Posterior cingulate gyrus (tissue), 11 donors: Measurements from ENCODE around the gene KCNC1.

Experiments used
- DNase-seq, 10 donors: peaks; one replicate each; pipeline versions ENCODE4 v3.0.0 to v3.0.0-alpha.2; 2020 to 2021; ENCODE audit warnings: mixed read lengths in 3 of 10
- intact Hi-C: fragments of 100-400 bp; cut with DNase I; formaldehyde crosslinking; loops from one replicate; pipeline ENCODE4 v1.15.1; 2023

KCNC1 gene

GRCh38 chr11:17780668-17781067 lies 46.1 kb downstream of the KCNC1 start:
- intact Hi-C loops = no loop called here
- DNase-seq = peak in 2 of 10 donors; percentile 47 to 61

DNA sequence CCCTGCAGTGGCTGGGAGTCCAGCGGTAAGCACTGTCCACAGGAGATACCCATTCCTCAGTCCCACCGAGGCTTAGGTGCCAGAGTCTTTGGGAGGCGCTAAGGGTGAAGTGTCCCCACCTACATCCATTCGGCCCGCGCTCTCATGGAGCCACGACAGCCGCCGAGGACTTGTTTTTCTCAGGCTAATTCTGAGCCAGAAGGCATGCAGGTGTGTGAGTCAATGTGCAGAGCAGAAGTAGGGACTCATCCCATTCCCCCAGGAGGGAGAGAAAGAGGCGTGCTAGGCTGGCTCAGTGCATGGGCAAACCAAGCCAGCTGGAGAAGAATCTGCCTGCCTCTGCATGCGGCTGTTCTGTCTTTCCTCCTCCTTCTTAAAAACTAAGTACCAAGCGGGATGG lies 46.6 kb downstream of the KCNC1 start:
- peak in 8 of 10 donors; percentile 48 to 95 (median 68) for DNase-seq
- intact Hi-C loops = no loop called here

DNA sequence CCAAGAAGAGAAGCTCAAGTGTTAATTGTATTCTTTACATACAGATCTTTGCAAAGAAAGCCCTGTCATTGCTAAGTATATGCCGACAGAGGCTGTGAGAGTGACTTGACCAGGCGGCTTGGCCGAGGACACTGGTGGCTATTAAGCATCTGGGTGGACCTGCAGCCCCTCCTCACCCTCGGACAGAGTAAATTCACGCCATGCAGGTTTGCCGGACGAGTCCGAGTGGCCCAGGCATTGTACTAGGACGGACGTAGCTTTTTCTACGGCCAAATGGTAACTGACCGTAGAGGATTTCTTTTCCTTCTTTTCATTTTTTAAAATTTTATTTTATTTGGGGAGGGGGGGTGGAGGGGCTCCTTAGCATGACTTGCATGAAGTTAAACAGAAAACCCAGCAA lies 47.0 kb downstream of the KCNC1 start:
- DNase-seq = no peak
- intact Hi-C loops = no loop called here

DNA sequence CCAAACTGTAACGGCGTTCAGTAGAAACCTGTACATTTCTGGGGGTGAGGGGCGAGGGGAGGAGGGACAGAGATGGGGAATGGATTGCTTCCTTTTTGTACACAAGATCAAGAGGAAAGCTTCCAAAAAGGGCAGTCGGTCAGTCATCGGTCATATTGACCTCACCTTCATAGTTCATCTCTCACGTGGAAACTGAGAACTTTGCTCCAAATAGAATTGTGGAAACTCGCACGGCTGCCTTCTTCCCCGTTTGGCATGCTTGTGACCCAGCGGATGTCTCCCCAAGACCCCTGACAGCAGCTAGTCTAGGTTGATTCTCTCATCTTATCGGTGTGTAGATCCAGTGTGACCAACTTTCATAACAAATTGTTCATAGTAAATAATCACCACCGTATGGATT lies 47.6 kb downstream of the KCNC1 start:
- DNase-seq = peak in 1 of 10 donors; percentile 25
- intact Hi-C loops = no loop called here

DNA sequence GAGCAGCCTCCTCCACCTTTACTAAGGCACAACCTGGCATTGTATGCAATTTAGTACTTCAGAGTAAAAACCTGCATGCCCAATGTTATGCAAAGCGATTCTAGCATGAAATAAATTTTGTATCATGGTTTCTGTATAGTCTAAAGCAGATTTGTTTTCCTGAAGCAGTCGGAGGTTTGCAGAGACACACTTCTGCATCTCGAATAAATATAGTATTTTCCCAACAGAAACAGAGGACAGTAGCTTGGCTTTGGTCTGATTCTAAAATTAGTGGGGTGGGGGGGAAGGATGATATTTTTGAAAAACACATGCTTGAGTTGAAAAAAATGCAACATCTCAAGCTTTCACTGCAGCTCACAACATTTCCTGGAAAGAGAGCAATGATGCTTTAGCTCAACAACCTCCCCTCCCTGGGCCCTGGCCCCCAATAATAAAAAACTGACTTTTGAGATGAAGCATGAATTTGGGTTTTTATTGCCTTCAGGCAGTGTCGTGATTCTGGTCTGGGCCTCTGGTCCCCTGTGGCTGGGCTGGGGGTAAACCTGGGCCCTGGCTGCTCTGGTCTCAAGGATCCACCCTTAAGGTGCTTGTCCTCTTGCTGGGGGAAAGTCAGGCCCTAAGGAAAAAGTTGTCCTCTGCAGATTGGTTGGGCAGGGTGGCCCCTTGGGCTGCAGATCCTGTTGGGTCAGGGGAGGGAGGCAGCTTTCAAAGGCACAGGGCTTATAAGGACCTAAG lies 48.2 kb downstream of the KCNC1 start:
- intact Hi-C loops = no loop called here
- DNase-seq = peak in 2 of 10 donors; percentile 32 to 59

DNA sequence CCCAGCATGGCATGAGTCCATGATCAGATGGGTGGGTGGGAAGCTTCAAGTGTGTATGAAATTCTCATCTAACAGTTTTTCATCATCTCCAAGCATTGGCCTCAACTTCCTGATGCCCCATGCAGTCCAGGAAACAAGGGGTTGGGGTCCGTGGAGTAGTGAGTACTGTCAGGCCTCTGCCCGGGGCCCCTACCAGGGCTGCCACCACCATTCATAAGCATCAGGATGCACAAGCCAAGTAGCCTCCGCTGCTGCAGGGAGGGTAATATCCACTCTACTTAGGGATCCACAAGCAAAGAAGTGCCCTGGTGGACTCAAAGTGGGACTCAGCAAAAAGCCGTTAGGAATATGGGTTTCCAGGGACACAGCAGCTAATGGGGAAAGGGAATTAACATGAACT lies 49.3 kb downstream of the KCNC1 start:
- DNase-seq = peak in 1 of 10 donors; percentile 51
- intact Hi-C loops = no loop called here

- peak in 1 of 10 donors; percentile 79 for DNase-seq
- intact Hi-C loops = no loop called here
Measured at GRCh38 chr11:17786824-17787525, 52.4 kb downstream of the KCNC1 start.

DNA sequence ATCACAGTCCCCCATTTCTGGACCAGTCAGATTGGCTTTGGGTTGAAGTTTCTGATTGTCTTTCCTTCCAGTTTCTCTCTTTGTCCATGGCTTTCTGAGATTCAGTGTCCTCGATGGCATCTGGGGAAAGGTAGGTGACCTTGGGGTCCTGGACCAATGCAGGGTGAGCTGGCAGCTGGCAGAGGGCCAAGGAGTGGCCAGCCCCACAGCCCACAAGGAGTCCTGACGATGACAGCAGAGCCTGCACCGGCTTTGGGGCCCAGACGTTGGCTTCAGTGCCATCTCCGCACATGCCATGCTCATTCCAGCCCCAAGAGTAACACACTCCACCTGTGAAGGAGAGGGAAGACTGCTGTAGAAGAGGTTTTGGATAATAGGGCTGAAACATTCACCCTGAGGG lies 53.5 kb downstream of the KCNC1 start:
- DNase-seq = peak in 1 of 10 donors; percentile 59

DNA sequence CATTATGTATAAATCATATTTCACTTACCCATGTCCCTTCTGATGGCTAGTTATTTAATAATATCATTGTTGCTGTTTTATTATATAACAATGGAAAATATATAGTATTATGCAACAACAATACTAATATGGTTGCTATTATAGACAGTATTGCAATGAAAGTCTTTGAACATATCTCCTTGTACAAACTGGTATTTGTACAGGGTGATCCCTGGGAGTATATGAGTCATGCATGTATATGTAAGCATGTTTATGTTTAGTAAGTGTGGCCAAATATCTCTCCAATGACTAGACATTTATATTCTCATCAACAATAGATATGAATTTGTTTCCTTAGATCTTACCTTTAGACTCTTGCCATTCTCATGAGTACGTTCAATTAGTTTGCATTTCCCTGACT lies 55.9 kb downstream of the KCNC1 start:
- intact Hi-C loops = no loop called here

More for the DNA sequence above, 53.5 kb downstream of the KCNC1 start:
- intact Hi-C loops = no loop called here

DNA sequence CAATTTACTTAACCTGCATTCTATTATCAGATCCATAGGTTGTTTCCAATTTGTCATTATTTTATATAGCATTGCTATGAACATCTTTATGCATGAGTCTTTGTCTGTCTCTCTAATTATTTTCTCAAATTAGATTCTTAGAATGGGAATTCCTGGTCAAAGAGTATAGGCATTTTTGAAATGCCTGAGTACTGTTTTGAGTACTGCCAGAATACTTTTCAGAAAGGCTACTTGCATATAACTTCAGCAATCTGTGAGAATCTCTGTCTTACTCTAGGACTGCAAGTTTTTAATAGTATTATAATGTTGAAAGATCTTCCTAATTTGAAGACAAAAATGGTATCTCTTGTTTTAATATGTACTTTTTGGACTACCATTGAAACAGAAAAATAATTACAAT lies 56.6 kb downstream of the KCNC1 start:
- DNase-seq = no peak
- intact Hi-C loops = no loop called here

More for the DNA sequence above, 55.9 kb downstream of the KCNC1 start:
- DNase-seq = no peak

GRCh38 chr11:17792161-17792560 lies 57.6 kb downstream of the KCNC1 start:
- peak in 1 of 10 donors; percentile 66 for DNase-seq
- intact Hi-C loops = no loop called here

DNA sequence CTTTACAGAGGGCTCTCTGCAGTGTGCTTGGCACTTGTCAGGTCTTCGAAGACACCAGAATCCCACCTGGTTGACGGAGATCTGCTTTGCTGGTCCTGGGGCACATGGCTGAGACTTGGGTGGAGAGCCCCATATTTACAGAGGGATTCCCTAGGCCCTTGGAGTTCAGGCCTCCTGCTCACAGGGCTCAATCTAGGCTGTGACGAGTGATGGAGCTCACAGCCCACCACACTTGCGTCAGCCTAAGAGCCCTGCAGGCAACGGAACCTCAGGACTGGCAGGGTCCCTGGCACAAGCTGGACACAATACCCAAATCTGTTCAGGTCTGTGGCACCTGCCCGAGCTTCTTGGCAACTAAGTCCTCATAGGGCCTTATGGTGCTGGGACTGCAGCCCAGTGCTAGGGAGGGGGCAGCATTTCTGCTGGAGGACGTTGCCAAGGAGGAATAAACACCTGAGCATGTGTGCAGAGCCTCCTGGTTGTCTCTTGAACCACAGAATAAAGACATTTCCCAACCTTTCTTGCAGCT lies 59.1 kb downstream of the KCNC1 start:
- intact Hi-C loops = no loop called here
- peak in 1 of 10 donors; percentile 59 for DNase-seq

GRCh38 chr11:17794981-17795380 lies 60.4 kb downstream of the KCNC1 start:
- intact Hi-C loops = no loop called here
- DNase-seq = peak in 1 of 10 donors; percentile 43

GRCh38 chr11:17796154-17796553 lies 61.6 kb downstream of the KCNC1 start:
- intact Hi-C loops = no loop called here
- DNase-seq = peak in 1 of 10 donors; percentile 11

DNA sequence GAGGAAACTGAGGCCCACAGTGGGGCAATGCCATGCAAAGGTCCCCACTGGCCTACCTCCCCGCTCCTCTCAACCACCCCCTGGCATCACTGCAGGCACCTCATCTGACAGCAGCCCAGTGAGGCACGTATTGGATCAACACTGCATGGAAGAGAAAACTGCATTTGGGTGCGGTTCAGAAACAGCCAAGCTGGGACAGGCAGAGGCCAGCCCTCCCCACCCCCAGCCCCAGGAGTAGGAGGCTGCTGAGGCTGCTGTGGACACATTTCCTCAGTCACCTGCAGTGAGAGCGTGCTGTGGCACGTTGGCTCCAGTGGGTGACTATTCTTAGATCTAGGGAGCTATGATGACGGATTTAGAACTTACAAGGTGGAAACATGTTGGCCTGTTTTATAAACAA lies 63.7 kb downstream of the KCNC1 start:
- peak in 6 of 10 donors; percentile 52 to 93 (median 84) for DNase-seq
- intact Hi-C loops = no loop called here

GRCh38 chr11:17798716-17799115 lies 64.1 kb downstream of the KCNC1 start:
- intact Hi-C loops = no loop called here
- peak in 2 of 10 donors; percentile 28 to 77 for DNase-seq

DNA sequence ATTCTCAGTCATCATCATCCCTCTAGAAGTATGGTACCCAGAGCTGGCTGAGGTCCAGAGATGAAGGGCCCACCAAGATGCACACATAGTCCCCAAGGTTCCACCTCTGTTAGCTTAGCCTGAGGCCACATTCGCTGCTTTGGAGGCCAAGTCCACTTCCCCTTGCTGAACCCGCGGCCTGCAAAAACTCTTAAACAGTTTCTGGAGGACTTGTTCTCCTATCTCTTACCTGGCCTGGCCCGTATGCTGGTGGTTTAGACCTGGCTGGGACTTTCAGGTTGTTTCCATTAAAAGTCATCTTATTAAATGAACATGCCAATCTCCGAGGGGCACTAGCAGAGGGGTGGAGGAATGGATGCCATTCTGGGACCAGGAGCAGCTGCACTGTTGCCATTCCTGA lies 64.6 kb downstream of the KCNC1 start:
- peak in 1 of 10 donors; percentile 57 for DNase-seq
- intact Hi-C loops = no loop called here

- intact Hi-C loops = no loop called here
- peak in 1 of 10 donors; percentile 50 for DNase-seq
Measured at GRCh38 chr11:17801166-17801565, 66.6 kb downstream of the KCNC1 start.

DNA sequence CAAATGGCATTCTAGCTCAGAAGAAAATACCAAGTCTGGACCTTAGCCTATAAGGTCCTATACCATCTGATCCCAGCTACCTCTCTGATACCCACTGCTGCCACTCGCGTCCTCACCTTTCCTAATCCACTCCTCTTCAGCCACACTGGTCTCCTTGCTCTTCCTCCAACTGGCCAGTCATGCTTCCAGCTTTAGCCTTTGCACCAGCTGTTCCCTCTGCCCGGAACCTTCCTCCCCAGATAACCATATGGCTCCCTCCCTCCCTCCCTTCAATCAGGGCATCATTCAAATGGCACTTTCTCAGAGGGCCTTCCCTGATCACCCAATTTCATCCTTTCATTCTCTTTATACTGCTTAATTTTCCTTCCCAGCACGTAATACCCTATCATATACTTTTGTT lies 67.9 kb downstream of the KCNC1 start:
- DNase-seq = peak in 1 of 10 donors; percentile 45
- intact Hi-C loops = no loop called here

DNA sequence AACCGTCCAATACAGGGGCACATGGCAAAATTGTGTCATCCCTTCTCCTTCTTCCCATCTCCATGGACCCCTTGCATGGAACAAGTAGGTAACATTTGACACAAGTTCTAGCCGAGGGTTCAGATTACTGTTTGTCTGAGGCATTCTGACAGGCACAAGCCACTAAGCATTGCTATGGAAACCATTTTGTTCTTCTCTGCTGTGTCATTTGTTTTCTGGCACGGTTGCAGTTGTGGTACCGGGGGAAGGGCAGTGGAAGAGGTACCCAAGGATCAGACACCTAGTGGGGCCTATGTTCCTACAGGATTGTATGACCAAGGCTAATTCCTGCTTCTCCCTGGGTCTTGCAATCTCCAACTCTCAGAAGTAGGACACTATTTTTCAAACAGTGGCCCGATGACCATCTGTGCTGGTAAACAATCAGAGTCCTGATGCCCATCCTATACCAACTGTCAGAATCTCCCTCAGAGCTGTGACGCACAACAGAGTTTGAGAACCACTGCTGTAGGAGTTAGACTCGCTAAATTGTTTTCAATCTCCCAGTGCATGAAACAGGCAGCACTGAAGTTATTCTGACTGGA lies 69.3 kb downstream of the KCNC1 start:
- intact Hi-C loops = no loop called here
- peak in 1 of 10 donors; percentile 69 for DNase-seq

- intact Hi-C loops = no loop called here
Measured at GRCh38 chr11:17805043-17805442, 70.5 kb downstream of the KCNC1 start.

More at GRCh38 chr11:17805043-17805442, 70.5 kb downstream of the KCNC1 start:
- peak in 1 of 10 donors; percentile 30 for DNase-seq
